Measurements from ENCODE around the gene CDH15.
A peak's percentile ranks its signal among the peaks of the same experiment; 100 is the strongest.

GRCh38 chr16:89216315-89217137 lies 45.0 kb downstream of the CDH15 start:
- TF ChIP-seq, protein P1, sequence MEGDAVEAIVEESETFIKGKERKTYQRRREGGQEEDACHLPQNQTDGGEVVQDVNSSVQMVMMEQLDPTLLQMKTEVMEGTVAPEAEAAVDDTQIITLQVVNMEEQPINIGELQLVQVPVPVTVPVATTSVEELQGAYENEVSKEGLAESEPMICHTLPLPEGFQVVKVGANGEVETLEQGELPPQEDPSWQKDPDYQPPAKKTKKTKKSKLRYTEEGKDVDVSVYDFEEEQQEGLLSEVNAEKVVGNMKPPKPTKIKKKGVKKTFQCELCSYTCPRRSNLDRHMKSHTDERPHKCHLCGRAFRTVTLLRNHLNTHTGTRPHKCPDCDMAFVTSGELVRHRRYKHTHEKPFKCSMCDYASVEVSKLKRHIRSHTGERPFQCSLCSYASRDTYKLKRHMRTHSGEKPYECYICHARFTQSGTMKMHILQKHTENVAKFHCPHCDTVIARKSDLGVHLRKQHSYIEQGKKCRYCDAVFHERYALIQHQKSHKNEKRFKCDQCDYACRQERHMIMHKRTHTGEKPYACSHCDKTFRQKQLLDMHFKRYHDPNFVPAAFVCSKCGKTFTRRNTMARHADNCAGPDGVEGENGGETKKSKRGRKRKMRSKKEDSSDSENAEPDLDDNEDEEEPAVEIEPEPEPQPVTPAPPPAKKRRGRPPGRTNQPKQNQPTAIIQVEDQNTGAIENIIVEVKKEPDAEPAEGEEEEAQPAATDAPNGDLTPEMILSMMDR (IDR thresholded peaks at IDR 0.05): peak; percentile 44 to 78 (median 72)
- TF ChIP-seq POLR2A (IDR thresholded peaks at IDR 0.05): no peak
- no peak for TF ChIP-seq EP300 (IDR thresholded peaks at IDR 0.05)

Measured in ovary (tissue), 3 donors.